Mesendoderm (in vitro differentiated cells): Measurements from ENCODE around the gene GPC1.

ENCODE experiments used
- DNase-seq: peaks from one replicate; pipeline ENCODE4 v3.0.0; 2013
- H2AK5ac ChIP-seq: 2 replicates; pipeline ENCODE4 v1.6.1; 2013; ENCODE audit warnings: low read length, inconsistent platforms
- H2BK120ac ChIP-seq: 2 replicates; pipeline ENCODE4 v1.6.1; 2013; ENCODE audit warnings: low read depth, mild to moderate bottlenecking, low read length, moderate library complexity, mixed read lengths
- H2BK15ac ChIP-seq: replicated peaks from 2 replicates; pipeline ENCODE4 v1.6.1; 2013; ENCODE audit warnings: low read depth, mild to moderate bottlenecking, moderate library complexity
- H2BK5ac ChIP-seq: 2 replicates; pipeline ENCODE4 v1.6.1; 2013; ENCODE audit warnings: low read length, inconsistent platforms
- H3K18ac ChIP-seq: 2 replicates; pipeline ENCODE4 v1.6.1; 2013; ENCODE audit warnings: mild to moderate bottlenecking, low read length, mixed read lengths
- H3K23ac ChIP-seq: one replicate; pipeline ENCODE4 v1.6.1; 2013; ENCODE audit warnings: low read length
- H3K27ac ChIP-seq: 2 replicates; pipeline ENCODE4 v1.5.1; 2013; ENCODE audit warnings: low read depth, mild to moderate bottlenecking, inconsistent platforms, low read length, moderate library complexity
- H3K27me3 ChIP-seq: 2 replicates; pipeline ENCODE4 v1.6.1; 2013; ENCODE audit warnings: low read length, control low read depth, mild to moderate bottlenecking, inconsistent platforms; ENCODE audit not compliant: insufficient read depth, poor library complexity
- H3K36me3 ChIP-seq: 2 replicates; pipeline ENCODE4 v1.6.1; 2013; ENCODE audit warnings: low read length, inconsistent platforms; ENCODE audit not compliant: control insufficient read depth, insufficient read depth
- H3K4ac ChIP-seq: one replicate; pipeline ENCODE4 v1.6.1; 2013; ENCODE audit warnings: low read depth, mild to moderate bottlenecking, low read length, moderate library complexity
- H3K4me1 ChIP-seq: 2 replicates; pipeline ENCODE4 v1.6.1; 2013; ENCODE audit warnings: low read depth, low read length, inconsistent platforms; ENCODE audit not compliant: control insufficient read depth
- H3K4me2 ChIP-seq: 2 replicates; pipeline ENCODE4 v1.6.1; 2013; ENCODE audit warnings: low read length
- H3K4me3 ChIP-seq: 2 replicates; pipeline ENCODE4 v1.5.1; 2013; ENCODE audit warnings: mild to moderate bottlenecking, low read length
- H3K56ac ChIP-seq: one replicate; pipeline ENCODE4 v1.6.1; 2013; ENCODE audit warnings: low read length
- H3K79me1 ChIP-seq: 2 replicates; pipeline ENCODE4 v1.6.1; 2013; ENCODE audit warnings: low read length, inconsistent platforms
- H3K79me2 ChIP-seq: 2 replicates; pipeline ENCODE4 v1.6.1; 2013; ENCODE audit warnings: mild to moderate bottlenecking, low read length; ENCODE audit not compliant: control insufficient read depth, insufficient read depth
- H3K9ac ChIP-seq: 2 replicates; pipeline ENCODE4 v1.6.1; 2013; ENCODE audit warnings: low read length, inconsistent platforms
- H4K5ac ChIP-seq: one replicate; pipeline ENCODE4 v1.6.1; 2013; ENCODE audit warnings: low read length
- H4K8ac ChIP-seq: one replicate; pipeline ENCODE4 v1.6.1; 2013; ENCODE audit warnings: low read depth, mild to moderate bottlenecking, control low read depth, low read length, moderate library complexity
- WGBS: extraction: QIAGEN DNeasy Blood & Tissue Kit; methylation state at CpG from one replicate; pipeline ENCODE4 v1.1.7; 2013; ENCODE audit warnings: low lambda C conversion rate, missing lambda C conversion rate; ENCODE audit not compliant: insufficient coverage; ENCODE audit errors: extremely low coverage; 5-methylcytosine and 5-hydroxymethylcytosine counted together

The GPC1 gene

GRCh38 chr2:240443891-240444301 lies 8.4 kb downstream of the GPC1 start:
- no peak overlapping the region for H2BK5ac ChIP-seq
- DNase-seq = no peak
- no peaks in the 10 kb centered on the region for H3K79me2 ChIP-seq
- no CpG with 5 or more reads among the region's 17 CpGs for WGBS
- H3K4me2 ChIP-seq = no peak overlapping the region
- H4K8ac ChIP-seq = no peak overlapping the region
- no peak overlapping the region for H3K9ac ChIP-seq
- H3K27ac ChIP-seq = no peak overlapping the region
- no peak overlapping the region for H3K4ac ChIP-seq
- H2BK120ac ChIP-seq = no peak overlapping the region
- H3K56ac ChIP-seq = no peak overlapping the region
- no peaks in the 10 kb centered on the region for H3K79me1 ChIP-seq
- H3K4me1 ChIP-seq = no peaks in the 10 kb centered on the region
- H2AK5ac ChIP-seq = no peak overlapping the region
- no peaks in the 10 kb centered on the region for H3K27me3 ChIP-seq
- H4K5ac ChIP-seq = no peak overlapping the region
- no peak overlapping the region for H3K18ac ChIP-seq
- no peak overlapping the region for H3K23ac ChIP-seq
- no peak overlapping the region for H3K4me3 ChIP-seq
- no peaks in the 10 kb centered on the region for H3K36me3 ChIP-seq
- H2BK15ac ChIP-seq = no peak overlapping the region

- H3K79me2 ChIP-seq = no peaks in the 10 kb centered on the region
- H3K36me3 ChIP-seq = no peaks in the 10 kb centered on the region
- no peak overlapping the region for H4K5ac ChIP-seq
- no peak overlapping the region for H3K9ac ChIP-seq
- H3K4ac ChIP-seq = no peak overlapping the region
- no peaks in the 10 kb centered on the region for H3K79me1 ChIP-seq
- H2BK5ac ChIP-seq = no peak overlapping the region
- no peak overlapping the region for H3K27ac ChIP-seq
- no peak overlapping the region for H2AK5ac ChIP-seq
- no peak overlapping the region for H4K8ac ChIP-seq
- H3K56ac ChIP-seq = no peak overlapping the region
- H2BK15ac ChIP-seq = no peak overlapping the region
- H3K23ac ChIP-seq = no peak overlapping the region
- H2BK120ac ChIP-seq = no peak overlapping the region
- no peak overlapping the region for H3K4me2 ChIP-seq
- no peak for DNase-seq
- no peak overlapping the region for H3K4me3 ChIP-seq
- WGBS = no CpG with 5 or more reads among the region's 16 CpGs
- H3K18ac ChIP-seq = no peak overlapping the region
- no peaks in the 10 kb centered on the region for H3K4me1 ChIP-seq
- H3K27me3 ChIP-seq = no peaks in the 10 kb centered on the region
These were observed 9.0 kb downstream of the GPC1 start for GRCh38 chr2:240444464-240444863.

GRCh38 chr2:240445961-240446663 lies 10.6 kb downstream of the GPC1 start:
- Histone ChIP-seq H3K4me2 (no peak overlapping the region), H3K18ac (no peak overlapping the region), H3K4me1 (no peaks in the 10 kb centered on the region), H4K8ac (no peak overlapping the region), H4K5ac (no peak overlapping the region), H2BK5ac (no peak overlapping the region), H3K27ac (no peak overlapping the region), H3K36me3 (no peaks in the 10 kb centered on the region), H2BK120ac (no peak overlapping the region), H3K4me3 (no peak overlapping the region), H3K27me3 (no peaks in the 10 kb centered on the region), H2AK5ac (no peak overlapping the region), H3K4ac (no peak overlapping the region), H3K23ac (no peak overlapping the region), H3K79me1 (no peaks in the 10 kb centered on the region), H3K56ac (no peak overlapping the region), H2BK15ac (no peak overlapping the region), H3K9ac (no peak overlapping the region), H3K79me2 (no peaks in the 10 kb centered on the region)
- no peak for DNase-seq
- WGBS = no CpG with 5 or more reads among the region's 24 CpGs

- no CpG with 5 or more reads among the region's 12 CpGs for WGBS
- no peak overlapping the region for H3K4ac ChIP-seq
- no peak overlapping the region for H2AK5ac ChIP-seq
- no peaks in the 10 kb centered on the region for H3K79me2 ChIP-seq
- H3K27ac ChIP-seq = no peak overlapping the region
- H2BK15ac ChIP-seq = no peak overlapping the region
- H3K27me3 ChIP-seq = no peaks in the 10 kb centered on the region
- H3K4me2 ChIP-seq = no peak overlapping the region
- H4K8ac ChIP-seq = no peak overlapping the region
- no peak overlapping the region for H3K56ac ChIP-seq
- no peak for DNase-seq
- no peak overlapping the region for H3K23ac ChIP-seq
- no peak overlapping the region for H3K9ac ChIP-seq
- H2BK5ac ChIP-seq = no peak overlapping the region
- no peak overlapping the region for H3K4me3 ChIP-seq
- H2BK120ac ChIP-seq = no peak overlapping the region
- no peaks in the 10 kb centered on the region for H3K79me1 ChIP-seq
- no peak overlapping the region for H4K5ac ChIP-seq
- H3K4me1 ChIP-seq = no peaks in the 10 kb centered on the region
- H3K18ac ChIP-seq = no peak overlapping the region
- no peaks in the 10 kb centered on the region for H3K36me3 ChIP-seq
These were observed 11.3 kb downstream of the GPC1 start for GRCh38 chr2:240446664-240447175.

GRCh38 chr2:240447331-240447730 lies 11.9 kb downstream of the GPC1 start:
- no peak overlapping the region for H3K4me3 ChIP-seq
- H3K4ac ChIP-seq = no peak overlapping the region
- no peak overlapping the region for H3K9ac ChIP-seq
- H3K27me3 ChIP-seq = no peaks in the 10 kb centered on the region
- H3K18ac ChIP-seq = no peak overlapping the region
- H3K79me2 ChIP-seq = no peaks in the 10 kb centered on the region
- H2BK15ac ChIP-seq = no peak overlapping the region
- no peak overlapping the region for H2BK5ac ChIP-seq
- no peak overlapping the region for H4K5ac ChIP-seq
- no peak overlapping the region for H3K56ac ChIP-seq
- H3K4me2 ChIP-seq = no peak overlapping the region
- H4K8ac ChIP-seq = no peak overlapping the region
- WGBS = no CpG with 5 or more reads among the region's 22 CpGs
- no peak overlapping the region for H2BK120ac ChIP-seq
- no peaks in the 10 kb centered on the region for H3K4me1 ChIP-seq
- DNase-seq = no peak
- no peaks in the 10 kb centered on the region for H3K79me1 ChIP-seq
- no peak overlapping the region for H3K23ac ChIP-seq
- no peak overlapping the region for H2AK5ac ChIP-seq
- H3K27ac ChIP-seq = no peak overlapping the region
- no peaks in the 10 kb centered on the region for H3K36me3 ChIP-seq

GRCh38 chr2:240447934-240448333 lies 12.5 kb downstream of the GPC1 start:
- no peak overlapping the region for H2AK5ac ChIP-seq
- no peak overlapping the region for H3K56ac ChIP-seq
- no peaks in the 10 kb centered on the region for H3K36me3 ChIP-seq
- H3K4me2 ChIP-seq = no peak overlapping the region
- H4K8ac ChIP-seq = no peak overlapping the region
- no peaks in the 10 kb centered on the region for H3K79me2 ChIP-seq
- no CpG with 5 or more reads among the region's 15 CpGs for WGBS
- no peak for DNase-seq
- no peak overlapping the region for H3K23ac ChIP-seq
- H3K4me3 ChIP-seq = no peak overlapping the region
- H3K27me3 ChIP-seq = no peaks in the 10 kb centered on the region
- no peak overlapping the region for H3K18ac ChIP-seq
- H4K5ac ChIP-seq = no peak overlapping the region
- no peak overlapping the region for H3K4ac ChIP-seq
- no peak overlapping the region for H2BK5ac ChIP-seq
- no peak overlapping the region for H2BK15ac ChIP-seq
- H3K27ac ChIP-seq = no peak overlapping the region
- no peak overlapping the region for H2BK120ac ChIP-seq
- no peaks in the 10 kb centered on the region for H3K79me1 ChIP-seq
- no peak overlapping the region for H3K9ac ChIP-seq
- no peaks in the 10 kb centered on the region for H3K4me1 ChIP-seq
